ENCODE results near the gene DSG4. TPM values are rescaled to one million over a fixed set of nuclear protein-coding genes. Genes with fewer than 3 reads are reported as not detected.

The DSG4 gene
- total RNA-seq, 1 donor from 2014 or later: not detected

DNA sequence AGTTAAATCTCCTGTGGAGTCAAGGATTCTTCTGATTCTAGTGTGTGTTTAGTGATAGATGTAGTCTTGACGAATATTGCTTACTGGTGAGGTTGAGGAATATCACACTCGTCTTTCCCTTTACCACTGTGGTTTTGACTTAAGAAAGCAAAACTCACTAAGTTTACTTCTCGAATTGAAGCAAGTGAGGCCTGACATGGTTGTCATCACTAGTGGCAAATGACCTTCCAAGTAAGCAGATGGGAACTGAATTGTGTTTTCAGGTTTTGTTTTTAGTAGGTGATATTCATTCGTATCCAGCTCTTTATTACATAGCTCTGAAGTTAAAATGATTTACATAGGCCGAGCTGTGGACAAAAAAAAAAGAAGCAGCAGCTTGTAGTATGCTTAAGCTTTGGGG is 20.6 kb upstream of the DSG4 start:
- H3K4me3 ChIP-seq: no peak overlapping the region
- TF ChIP-seq POLR2A (IDR thresholded peaks at IDR 0.05): no peak
- TF ChIP-seq, protein P1, sequence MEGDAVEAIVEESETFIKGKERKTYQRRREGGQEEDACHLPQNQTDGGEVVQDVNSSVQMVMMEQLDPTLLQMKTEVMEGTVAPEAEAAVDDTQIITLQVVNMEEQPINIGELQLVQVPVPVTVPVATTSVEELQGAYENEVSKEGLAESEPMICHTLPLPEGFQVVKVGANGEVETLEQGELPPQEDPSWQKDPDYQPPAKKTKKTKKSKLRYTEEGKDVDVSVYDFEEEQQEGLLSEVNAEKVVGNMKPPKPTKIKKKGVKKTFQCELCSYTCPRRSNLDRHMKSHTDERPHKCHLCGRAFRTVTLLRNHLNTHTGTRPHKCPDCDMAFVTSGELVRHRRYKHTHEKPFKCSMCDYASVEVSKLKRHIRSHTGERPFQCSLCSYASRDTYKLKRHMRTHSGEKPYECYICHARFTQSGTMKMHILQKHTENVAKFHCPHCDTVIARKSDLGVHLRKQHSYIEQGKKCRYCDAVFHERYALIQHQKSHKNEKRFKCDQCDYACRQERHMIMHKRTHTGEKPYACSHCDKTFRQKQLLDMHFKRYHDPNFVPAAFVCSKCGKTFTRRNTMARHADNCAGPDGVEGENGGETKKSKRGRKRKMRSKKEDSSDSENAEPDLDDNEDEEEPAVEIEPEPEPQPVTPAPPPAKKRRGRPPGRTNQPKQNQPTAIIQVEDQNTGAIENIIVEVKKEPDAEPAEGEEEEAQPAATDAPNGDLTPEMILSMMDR (IDR thresholded peaks at IDR 0.05): no peak
- no peak for TF ChIP-seq POLR2AphosphoS5 (IDR thresholded peaks at IDR 0.05; ENCODE audit: insufficient read depth in 1 of 2, low read depth in 1 of 2)

DNA sequence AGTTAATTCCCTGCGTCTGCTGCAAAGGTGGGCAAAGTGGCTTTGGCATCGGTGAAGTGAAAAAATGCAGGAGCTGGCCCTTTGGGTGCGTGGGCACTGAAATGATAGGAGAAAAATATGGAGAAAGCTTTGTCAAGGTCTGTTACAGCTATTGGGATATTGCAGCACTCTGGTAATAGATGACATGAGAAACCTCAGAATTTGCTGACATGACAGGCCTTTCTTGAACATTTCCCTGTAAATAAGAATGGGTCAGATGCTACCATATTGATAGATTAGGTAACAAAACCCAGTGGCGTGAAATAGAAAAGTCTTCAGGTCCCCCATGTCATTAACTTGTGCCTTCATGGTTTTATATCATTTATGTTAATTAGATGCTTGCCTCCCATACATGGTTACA is 12.4 kb upstream of the DSG4 start:
- Histone ChIP-seq H3K4me3 (no peak overlapping the region), H3K36me3 (no peaks in the 10 kb centered on the region), H3K27me3 (no peaks in the 10 kb centered on the region), H3K4me1 (no peaks in the 10 kb centered on the region), H3K27ac (no peak overlapping the region), H3K9me3 (no peaks in the 10 kb centered on the region)
- no peak for TF ChIP-seq POLR2A (IDR thresholded peaks at IDR 0.05)
- TF ChIP-seq, protein P1 (IDR thresholded peaks at IDR 0.05): no peak
- no peak for TF ChIP-seq POLR2AphosphoS5 (IDR thresholded peaks at IDR 0.05; ENCODE audit: insufficient read depth in 1 of 2, low read depth in 1 of 2)
- intact Hi-C loops (cut with DNase I): no loop called here
- DNase-seq (ENCODE audit: extremely low spot score in 2 of 2): no peak

More for the DNA sequence above, 20.6 kb upstream of the DSG4 start:
- Histone ChIP-seq H3K36me3 (no peaks in the 10 kb centered on the region), H3K27ac (no peak overlapping the region), H3K27me3 (no peaks in the 10 kb centered on the region), H3K9me3 (no peaks in the 10 kb centered on the region), H3K4me1 (no peaks in the 10 kb centered on the region)
- intact Hi-C loops (cut with DNase I): no loop called here
- DNase-seq (ENCODE audit: extremely low spot score in 2 of 2): no peak

DNA sequence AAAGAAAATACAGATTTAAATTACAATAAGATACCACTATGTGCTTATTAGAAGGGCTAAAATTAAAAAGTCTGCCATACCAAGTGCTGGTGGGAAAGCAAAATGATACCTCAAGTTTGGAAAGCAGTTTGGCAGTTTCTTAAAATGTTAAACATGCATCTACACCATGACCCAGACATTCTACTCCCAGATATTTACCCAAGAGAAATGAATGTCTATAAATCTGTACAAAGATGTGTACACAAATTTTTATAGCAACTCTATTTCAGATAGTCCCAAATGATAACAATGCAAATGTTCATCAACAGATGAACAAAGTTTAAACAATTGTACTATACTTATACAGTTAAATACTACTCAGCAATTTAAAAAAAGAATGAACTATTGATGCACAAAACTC is 7.1 kb upstream of the DSG4 start:
- Histone ChIP-seq H3K4me1 (no peaks in the 10 kb centered on the region), H3K36me3 (no peaks in the 10 kb centered on the region), H3K27me3 (no peaks in the 10 kb centered on the region), H3K9me3 (no peaks in the 10 kb centered on the region), H3K4me3 (no peak overlapping the region), H3K27ac (no peak overlapping the region)
- no peak for TF ChIP-seq POLR2A (IDR thresholded peaks at IDR 0.05)
- no peak for TF ChIP-seq POLR2AphosphoS5 (IDR thresholded peaks at IDR 0.05; ENCODE audit: insufficient read depth in 1 of 2, low read depth in 1 of 2)
- TF ChIP-seq, protein P1 (IDR thresholded peaks at IDR 0.05): no peak
- intact Hi-C loops (cut with DNase I): no loop called here
- DNase-seq (ENCODE audit: extremely low spot score in 2 of 2): no peak

DNA sequence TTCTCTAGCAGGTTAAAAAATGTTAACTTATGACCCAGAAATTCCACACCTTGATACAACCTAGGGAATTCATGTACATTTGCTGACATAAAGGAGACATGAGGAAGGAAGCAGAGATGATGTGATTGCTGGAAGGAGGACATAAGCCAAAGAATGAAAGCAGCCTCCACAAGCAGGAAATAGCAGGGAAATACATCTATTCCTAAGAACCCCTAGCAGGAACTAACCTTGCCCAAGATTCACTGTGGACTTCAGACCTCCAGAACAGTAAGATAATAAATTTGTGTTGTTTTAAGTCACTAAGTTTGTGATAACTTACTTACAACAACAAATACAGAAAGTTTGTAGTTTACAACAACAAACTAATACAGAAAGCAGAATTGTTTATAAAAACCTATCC is 4.6 kb upstream of the DSG4 start:
- intact Hi-C loops (cut with DNase I): no loop called here
- Histone ChIP-seq H3K36me3 (no peaks in the 10 kb centered on the region), H3K4me1 (no peaks in the 10 kb centered on the region), H3K27ac (no peak overlapping the region), H3K27me3 (no peaks in the 10 kb centered on the region), H3K4me3 (no peak overlapping the region), H3K9me3 (no peaks in the 10 kb centered on the region)
- no peak for DNase-seq (ENCODE audit: extremely low spot score in 2 of 2)
- TF ChIP-seq POLR2AphosphoS5 (IDR thresholded peaks at IDR 0.05; ENCODE audit: insufficient read depth in 1 of 2, low read depth in 1 of 2): no peak
- TF ChIP-seq POLR2A (IDR thresholded peaks at IDR 0.05): no peak
- TF ChIP-seq, protein P1 (IDR thresholded peaks at IDR 0.05): no peak

DNA sequence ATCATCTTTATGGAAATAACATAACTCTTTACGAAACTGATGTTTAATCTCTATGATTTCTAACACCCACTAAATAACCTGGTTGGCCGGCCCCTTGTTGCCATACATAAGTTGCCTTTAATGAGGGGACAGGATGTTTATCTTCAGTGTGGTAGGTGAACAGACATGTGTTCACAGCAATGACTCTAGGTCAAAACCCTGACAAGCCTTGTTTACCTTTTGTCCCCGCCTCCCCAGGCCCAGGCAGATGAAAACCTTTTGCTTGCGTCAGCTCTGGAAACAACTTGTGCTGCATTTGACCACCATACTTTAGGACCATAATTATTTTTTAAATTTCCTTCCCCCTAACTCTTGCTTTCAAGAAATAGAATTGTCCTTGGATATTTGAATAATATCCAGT is 2.9 kb upstream of the DSG4 start:
- Histone ChIP-seq H3K27ac (no peak overlapping the region), H3K4me1 (no peaks in the 10 kb centered on the region), H3K4me3 (no peak overlapping the region), H3K9me3 (no peaks in the 10 kb centered on the region), H3K27me3 (no peaks in the 10 kb centered on the region), H3K36me3 (no peaks in the 10 kb centered on the region)
- no peak for TF ChIP-seq POLR2AphosphoS5 (IDR thresholded peaks at IDR 0.05; ENCODE audit: insufficient read depth in 1 of 2, low read depth in 1 of 2)
- TF ChIP-seq, protein P1 (IDR thresholded peaks at IDR 0.05): no peak
- TF ChIP-seq POLR2A (IDR thresholded peaks at IDR 0.05): no peak
- DNase-seq (ENCODE audit: extremely low spot score in 2 of 2): no peak
- intact Hi-C loops (cut with DNase I): no loop called here
